ENCODE measurements around the gene OR52E5. TPM values are rescaled to one million over a fixed set of nuclear protein-coding genes. Genes with fewer than 3 reads are reported as not detected.

OR52E5 gene
- total RNA-seq, 2 donors from 2014 or later = not detected

GRCh38 chr11:5928811-5929210, 35.8 kb downstream of the OR52E5 start:
- DNase-seq (ENCODE audit: low spot score in 2 of 2) (no peak), ATAC-seq (no peak)
- H3K27ac Mint-ChIP-seq = no peak overlapping the region
- H3K9me3 Mint-ChIP-seq = peaks cover 12 to 24% of the 10 kb centered on the region in 2 donors
- peaks cover 0 to 9% of the 10 kb centered on the region in 2 donors for H3K36me3 Mint-ChIP-seq

- ATAC-seq (no peak), DNase-seq (ENCODE audit: low spot score in 2 of 2) (no peak)
- H3K36me3 Mint-ChIP-seq = peaks cover 0 to 9% of the 10 kb centered on the region in 2 donors
- peaks cover 12 to 17% of the 10 kb centered on the region in 2 donors for H3K9me3 Mint-ChIP-seq
- H3K27ac Mint-ChIP-seq = no peak overlapping the region
Observed at GRCh38 chr11:5929571-5930368, 36.8 kb downstream of the OR52E5 start.

GRCh38 chr11:5930614-5931013, 37.6 kb downstream of the OR52E5 start:
- no peak overlapping the region for H3K27ac Mint-ChIP-seq
- peaks cover 0 to 9% of the 10 kb centered on the region in 2 donors for H3K36me3 Mint-ChIP-seq
- ATAC-seq = no peak
- peaks cover 12% of the 10 kb centered on the region in 2 donors for H3K9me3 Mint-ChIP-seq
- DNase-seq (ENCODE audit: low spot score in 2 of 2) = no peak

- peaks cover 12% of the 10 kb centered on the region in 2 donors for H3K9me3 Mint-ChIP-seq
- peaks cover 0 to 9% of the 10 kb centered on the region in 2 donors for H3K36me3 Mint-ChIP-seq
- ATAC-seq = no peak
- peak overlapping the region in 1 of 2 donors; percentile 50 for H3K27ac Mint-ChIP-seq
- DNase-seq (ENCODE audit: low spot score in 2 of 2) = no peak
Observed at GRCh38 chr11:5931061-5931460, 38.1 kb downstream of the OR52E5 start.

GRCh38 chr11:5932671-5933070, 39.7 kb downstream of the OR52E5 start:
- peaks cover 0 to 9% of the 10 kb centered on the region in 2 donors for H3K36me3 Mint-ChIP-seq
- DNase-seq (ENCODE audit: low spot score in 2 of 2) = no peak
- ATAC-seq = no peak
- H3K9me3 Mint-ChIP-seq = peaks cover 8 to 12% of the 10 kb centered on the region in 2 donors
- no peak overlapping the region for H3K27ac Mint-ChIP-seq

- peaks cover 8 to 12% of the 10 kb centered on the region in 2 donors for H3K9me3 Mint-ChIP-seq
- H3K27ac Mint-ChIP-seq = no peak overlapping the region
- H3K36me3 Mint-ChIP-seq = peaks cover 0 to 9% of the 10 kb centered on the region in 2 donors
- ATAC-seq (no peak), DNase-seq (ENCODE audit: low spot score in 2 of 2) (no peak)
Observed at GRCh38 chr11:5933116-5933515, 40.1 kb downstream of the OR52E5 start.

GRCh38 chr11:5937868-5938602, 45.0 kb downstream of the OR52E5 start:
- ATAC-seq (no peak), DNase-seq (ENCODE audit: low spot score in 2 of 2) (no peak)
- H3K9me3 Mint-ChIP-seq = no peaks in the 10 kb centered on the region
- no peak overlapping the region for H3K27ac Mint-ChIP-seq
- no peaks in the 10 kb centered on the region for H3K36me3 Mint-ChIP-seq

- no peak for ATAC-seq
- no peak overlapping the region for H3K27ac Mint-ChIP-seq
- no peaks in the 10 kb centered on the region for H3K36me3 Mint-ChIP-seq
- H3K9me3 Mint-ChIP-seq = no peaks in the 10 kb centered on the region
- DNase-seq (ENCODE audit: low spot score in 2 of 2) = no peak
Observed at GRCh38 chr11:5938603-5938965, 45.6 kb downstream of the OR52E5 start.

- DNase-seq (ENCODE audit: low spot score in 2 of 2) (no peak), ATAC-seq (no peak)
- Mint-ChIP-seq H3K9me3 (no peaks in the 10 kb centered on the region), H3K36me3 (no peaks in the 10 kb centered on the region), H3K27ac (no peak overlapping the region)
Observed at GRCh38 chr11:5940748-5941147, 47.7 kb downstream of the OR52E5 start.

GRCh38 chr11:5941951-5942350, 48.9 kb downstream of the OR52E5 start, which contains the start of gene OR56A3:
Gene OR56A3, plus strand, starts transcription at chr11:5942251. Its CDS starts 5,096 bp downstream, at chr11:5947347.
- no peak for DNase-seq (ENCODE audit: low spot score in 2 of 2)
- Mint-ChIP-seq H3K9me3 (no peaks in the 10 kb centered on the region), H3K36me3 (no peaks in the 10 kb centered on the region), H3K27ac (no peak within 1 kb of the TSS)
- ATAC-seq = no peak

Other genes with a start within 250 kb of the OR52E5 start
- gene TRIM5, start 208.1 kb upstream of the OR52E5 start, total RNA-seq = 10 to 100 TPM; 30.2 to 31.9 TPM
- 100 to 1,000 TPM; 151 to 228 TPM for gene TRIM22, start 203.4 kb upstream of the OR52E5 start, total RNA-seq
- gene OR56B1, start 156.8 kb upstream of the OR52E5 start, total RNA-seq = under 1 TPM; 0.48 to 0.93 TPM
- gene OR52N4, start 139.0 kb upstream of the OR52E5 start, total RNA-seq = 1 to 10 TPM in 1 of 2 donors, under 1 TPM in 1; 0.41 to 1.3 TPM
- under 1 TPM in 1 of 2 donors, not detected in 1; 0.08 TPM for gene OR52N5, start 109.9 kb upstream of the OR52E5 start, total RNA-seq
- under 1 TPM; 0.14 to 0.58 TPM for gene OR52N1, start 101.9 kb upstream of the OR52E5 start, total RNA-seq
- not detected for gene OR52N2, start 84.3 kb upstream of the OR52E5 start, total RNA-seq
- gene OR52E6, start 51.3 kb upstream of the OR52E5 start, total RNA-seq = not detected
- gene OR52E8, start 35.5 kb upstream of the OR52E5 start, total RNA-seq = not detected
- gene OR52E4, start 12.6 kb upstream of the OR52E5 start, total RNA-seq = not detected
- gene OR56A3, start 49.0 kb downstream of the OR52E5 start, total RNA-seq = not detected
- gene OR56A5, start 75.3 kb downstream of the OR52E5 start, total RNA-seq = not detected
- gene OR52L1, start 93.8 kb downstream of the OR52E5 start, total RNA-seq = not detected
- gene OR56A4, start 113.7 kb downstream of the OR52E5 start, total RNA-seq = under 1 TPM in 1 of 2 donors, not detected in 1; 0.12 TPM
- under 1 TPM in 1 of 2 donors, not detected in 1; 0.04 TPM for gene OR56A1, start 137.6 kb downstream of the OR52E5 start, total RNA-seq
- not detected for gene OR56B4, start 214.5 kb downstream of the OR52E5 start, total RNA-seq

Data from activated naive CD4-positive, alpha-beta T cell treated with anti-CD3 and anti-CD28 coated beads, Interleukin-2, amount 50 U/mL, for 72 hours (primary cell).